Measurements from ENCODE around the gene NDFIP2. TPM values are rescaled to one million over a fixed set of nuclear protein-coding genes. Genes with fewer than 3 reads are reported as not detected.

NDFIP2 gene
- total RNA-seq, 2 donors from 2014 or later = 13.3 to 13.7 TPM

DNA sequence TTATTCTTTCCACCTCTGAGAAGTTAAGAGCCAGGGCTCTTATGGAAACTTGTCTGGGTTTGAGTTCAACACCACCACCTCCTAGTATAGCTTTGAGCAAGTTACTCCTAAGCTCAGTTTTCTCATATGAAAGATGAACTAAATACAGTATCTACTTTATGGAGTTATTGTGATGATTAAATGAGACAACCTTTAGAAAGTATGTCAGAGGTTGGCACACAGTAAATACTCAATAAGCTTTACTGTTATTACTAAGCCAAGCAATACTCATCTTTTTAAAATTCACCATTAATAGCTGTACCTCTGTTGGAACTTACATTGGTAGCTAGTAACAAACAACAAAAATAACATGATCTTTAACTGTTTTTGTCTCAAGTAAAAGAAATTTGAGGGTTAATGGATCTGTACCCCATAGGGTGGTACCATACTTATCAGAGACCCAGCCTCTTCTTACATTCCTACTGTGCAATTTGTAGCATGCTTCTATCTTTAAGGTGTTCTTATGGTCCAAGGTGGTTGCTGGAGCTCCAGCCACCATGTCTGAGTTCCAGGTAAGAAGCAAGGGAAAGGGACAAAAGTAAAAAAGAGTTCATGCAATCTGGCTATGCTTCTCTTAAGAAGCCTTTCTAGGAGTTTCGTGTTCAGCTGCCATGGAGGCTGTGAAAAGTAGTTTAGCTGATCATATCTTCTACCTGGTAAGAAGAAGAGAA lies 24.1 kb upstream of the NDFIP2 start:
- DNase-seq (ENCODE audit: low spot score) = no peak
- intact Hi-C loops (cut with DNase I) = loop anchor here in 1 of 2 donors (5.0 kb wide), 1 partner anchor 210 kb away; no protein-coding TSS in a partner anchor

DNA sequence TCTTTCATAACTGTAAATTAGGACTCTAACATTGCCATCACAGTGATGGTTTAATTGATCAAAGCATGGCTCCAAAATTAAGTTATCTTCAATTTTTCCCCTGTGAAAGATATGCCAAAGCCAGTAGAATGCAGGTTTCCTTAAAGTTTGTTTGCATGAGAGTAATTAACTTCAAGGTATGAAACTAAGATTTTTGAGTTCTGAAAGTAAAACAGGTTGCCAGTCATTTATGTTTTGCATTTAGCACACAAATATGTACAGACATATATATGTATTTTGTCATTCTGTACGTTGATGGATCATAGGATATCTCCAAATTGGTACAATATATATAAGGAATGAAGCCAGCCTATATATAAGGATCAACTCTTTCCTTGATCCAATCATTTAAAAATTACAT lies 23.6 kb upstream of the NDFIP2 start:
- DNase-seq (ENCODE audit: low spot score) = no peak
- intact Hi-C loops (cut with DNase I) = loop anchor here in 1 of 2 donors (5.0 kb wide), 1 partner anchor 210 kb away; no protein-coding TSS in a partner anchor

DNA sequence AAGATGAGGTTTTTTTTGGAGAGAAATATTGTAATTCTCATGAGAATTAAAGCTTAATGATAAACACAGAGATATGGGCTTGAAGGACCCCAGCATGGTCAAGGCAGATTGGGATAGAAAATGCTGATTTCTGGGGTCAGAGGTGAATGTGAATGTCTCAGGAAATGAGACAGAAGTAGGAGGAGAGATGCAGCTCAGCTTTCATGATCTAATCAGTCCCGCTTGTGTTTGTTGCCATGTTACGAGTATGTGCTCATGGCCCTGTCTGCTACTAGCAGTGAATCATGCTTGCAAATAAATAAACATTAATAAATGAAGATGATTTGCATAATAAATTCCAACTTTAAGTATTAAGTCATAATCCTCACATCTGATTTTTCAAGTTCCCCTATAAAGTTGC lies 23.0 kb upstream of the NDFIP2 start:
- no peak for DNase-seq (ENCODE audit: low spot score)
- intact Hi-C loops (cut with DNase I) = loop anchor here in 1 of 2 donors (5.0 kb wide), 1 partner anchor 211 kb away; no protein-coding TSS in a partner anchor

DNA sequence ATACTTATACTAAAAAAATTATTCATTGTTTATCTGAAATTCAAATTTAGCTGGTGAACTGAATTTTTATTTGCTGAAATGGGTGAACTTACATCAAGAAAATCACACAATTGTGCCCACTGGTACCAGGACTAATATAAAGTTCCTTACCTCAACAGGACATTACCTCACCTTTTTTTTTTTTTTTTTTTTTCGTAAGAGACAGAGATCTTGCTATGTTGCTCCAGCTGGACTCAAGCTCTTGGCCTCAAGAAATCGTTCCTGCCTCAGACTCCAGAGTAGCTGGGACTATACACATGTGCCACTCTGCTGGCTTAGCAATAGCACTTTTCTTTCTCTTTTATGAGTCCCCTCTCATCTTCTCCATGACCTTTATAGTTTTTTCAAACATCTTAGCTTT lies 22.5 kb upstream of the NDFIP2 start:
- no peak for DNase-seq (ENCODE audit: low spot score)
- intact Hi-C loops (cut with DNase I) = loop anchor here in 1 of 2 donors (5.0 kb wide), 1 partner anchor 211 kb away; no protein-coding TSS in a partner anchor

DNA sequence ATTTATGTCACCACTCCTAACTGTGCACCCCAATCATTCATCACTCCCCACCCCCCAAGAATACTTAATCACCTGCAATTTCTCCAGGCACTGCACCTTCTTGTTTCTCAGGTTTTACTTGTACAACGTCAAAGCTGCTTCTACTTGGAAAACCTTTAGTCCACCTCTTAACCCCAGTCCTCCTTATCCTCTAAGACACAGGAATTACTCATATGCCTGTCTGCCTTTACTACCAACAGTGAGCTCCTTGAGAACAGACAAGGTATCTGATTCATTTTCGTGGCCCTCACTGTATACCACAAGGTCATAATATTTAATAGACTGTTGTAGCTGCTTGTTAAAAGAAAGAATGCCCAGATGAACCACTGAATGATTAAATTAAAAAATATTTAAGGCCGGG lies 21.0 kb upstream of the NDFIP2 start:
- intact Hi-C loops (cut with DNase I) = loop anchor here in 1 of 2 donors (5.0 kb wide), 1 partner anchor 213 kb away; no protein-coding TSS in a partner anchor
- DNase-seq (ENCODE audit: low spot score) = no peak

DNA sequence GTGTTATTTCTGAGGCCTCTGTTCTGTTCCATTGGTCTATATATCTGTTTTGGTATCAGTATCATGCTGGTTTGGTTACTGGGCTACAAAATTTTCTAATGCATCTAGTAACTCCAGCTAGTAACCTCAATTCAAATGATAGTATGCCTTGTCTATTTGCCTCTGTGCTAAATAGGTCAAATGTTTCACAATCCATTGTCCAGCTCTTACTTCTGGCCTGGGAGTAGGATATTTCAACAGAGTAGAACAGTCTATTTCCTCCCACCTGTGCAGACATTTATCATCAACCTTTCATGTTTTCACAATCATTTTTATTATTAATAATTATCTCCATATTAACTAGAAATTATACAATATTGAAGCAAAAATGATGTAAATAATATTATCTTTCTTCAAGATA lies 18.1 kb upstream of the NDFIP2 start:
- no peak for DNase-seq (ENCODE audit: low spot score)
- intact Hi-C loops (cut with DNase I) = no loop called here

DNA sequence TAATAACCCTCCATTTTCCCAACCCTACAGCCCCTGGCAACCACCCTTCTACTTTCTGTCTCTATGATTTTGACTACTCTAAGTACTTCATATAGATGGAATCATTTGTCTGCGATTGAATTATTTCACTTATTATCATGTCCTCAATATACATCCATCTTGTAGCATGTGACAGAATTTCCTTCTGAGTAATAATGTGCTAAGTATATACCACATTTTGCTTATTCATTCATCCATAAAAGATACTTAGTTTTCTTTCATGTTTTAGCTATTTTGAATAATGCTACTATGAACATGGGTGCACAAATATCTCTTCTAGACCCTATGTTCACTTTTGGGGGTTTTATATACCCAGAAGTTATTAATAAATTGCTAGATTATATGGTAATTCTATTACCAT lies 17.4 kb upstream of the NDFIP2 start:
- intact Hi-C loops (cut with DNase I) = no loop called here
- DNase-seq (ENCODE audit: low spot score) = no peak

DNA sequence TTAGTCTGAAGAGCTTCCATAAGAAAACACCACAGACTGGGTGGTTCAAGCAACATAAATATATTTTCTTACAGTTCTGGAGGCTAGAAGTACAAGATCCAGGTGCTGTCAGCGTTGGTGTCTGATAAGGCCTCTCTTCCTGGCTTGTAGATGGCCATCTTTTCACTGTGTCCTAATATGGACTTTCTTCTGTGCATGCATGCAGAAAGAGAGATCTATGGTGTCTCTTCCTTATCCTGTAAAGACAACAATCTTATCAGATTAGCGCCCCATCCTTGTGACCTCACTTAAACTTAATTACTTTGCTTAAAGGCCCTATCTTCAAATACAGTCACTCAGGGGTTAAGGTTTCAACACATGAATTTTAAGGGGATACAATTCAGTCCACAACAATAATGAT lies 14.1 kb upstream of the NDFIP2 start:
- intact Hi-C loops (cut with DNase I) = no loop called here
- no peak for DNase-seq (ENCODE audit: low spot score)

DNA sequence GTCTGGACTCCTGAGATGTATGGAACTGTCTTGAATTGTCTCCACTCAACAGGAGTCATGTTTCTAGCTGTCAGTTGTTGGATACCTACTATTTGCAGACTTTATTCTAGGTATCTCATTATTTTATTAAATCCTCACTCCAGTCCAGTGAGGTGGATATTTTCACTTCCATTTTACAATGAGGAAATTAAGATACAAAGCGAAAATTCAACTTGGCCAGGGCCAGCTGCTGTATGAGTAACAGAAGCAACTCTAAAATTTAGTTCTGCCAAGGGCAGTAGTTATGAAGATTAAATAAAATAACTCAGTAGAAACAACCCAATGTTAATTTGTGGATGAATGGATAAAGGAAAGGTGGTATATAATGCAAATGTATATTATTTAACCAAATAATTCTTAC lies 12.6 kb upstream of the NDFIP2 start:
- intact Hi-C loops (cut with DNase I) = no loop called here
- DNase-seq (ENCODE audit: low spot score) = no peak

DNA sequence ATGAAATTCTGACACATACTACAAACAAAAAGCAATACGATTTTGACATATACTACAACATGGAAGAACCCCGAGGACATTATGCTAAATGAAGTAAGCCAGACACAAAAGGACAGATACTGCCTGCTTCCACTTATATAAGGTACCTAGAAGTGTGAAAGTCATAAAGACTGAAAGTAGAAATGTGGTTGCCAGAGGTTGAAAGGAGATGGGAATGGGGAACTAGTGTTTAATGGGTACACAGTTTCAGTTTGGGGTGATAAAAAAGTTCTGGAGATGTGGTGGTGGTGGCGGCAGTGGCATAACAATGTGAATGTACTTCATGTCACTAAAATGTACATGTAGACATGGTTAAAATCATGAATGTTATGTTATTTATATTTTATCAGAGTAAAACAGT lies 12.1 kb upstream of the NDFIP2 start:
- no peak for DNase-seq (ENCODE audit: low spot score)
- intact Hi-C loops (cut with DNase I) = no loop called here

DNA sequence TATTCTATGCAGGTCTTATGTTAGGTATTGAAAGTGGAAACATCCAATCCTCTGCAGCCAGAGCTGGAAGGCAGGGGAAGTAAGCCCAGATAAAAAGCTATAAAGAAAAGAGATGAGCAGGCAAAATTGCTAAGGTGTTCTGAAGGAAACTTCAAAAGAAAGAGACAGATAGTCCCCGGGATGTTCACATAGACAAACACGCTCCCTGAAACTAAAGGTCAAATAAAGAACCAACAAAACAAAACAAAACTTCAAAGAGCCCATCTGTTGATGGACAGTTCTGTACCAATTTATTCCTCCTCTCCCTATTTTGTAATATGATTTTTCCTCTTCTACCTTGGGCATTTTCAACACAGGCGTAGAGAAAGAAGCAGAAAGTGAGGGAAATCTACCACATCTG lies 11.3 kb upstream of the NDFIP2 start:
- no peak for DNase-seq (ENCODE audit: low spot score)
- intact Hi-C loops (cut with DNase I) = no loop called here

DNA sequence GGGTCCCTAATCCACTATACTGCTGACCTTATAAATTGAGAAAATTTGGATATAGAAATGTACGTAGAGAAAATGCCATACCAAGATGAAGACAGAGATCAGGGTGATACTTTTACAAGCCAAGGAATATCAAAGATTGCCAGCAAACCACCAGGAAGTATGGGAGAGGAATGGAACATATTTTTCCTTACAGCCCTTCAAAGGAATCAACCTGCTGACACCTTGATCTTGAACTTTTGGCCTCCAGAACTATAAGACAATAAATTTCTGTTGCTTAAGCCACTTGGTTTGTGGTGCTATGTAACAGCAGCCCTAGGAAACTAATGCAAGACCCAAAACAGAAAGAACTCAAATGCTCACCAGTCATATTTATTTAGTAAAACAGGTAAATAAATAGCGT lies 10.3 kb upstream of the NDFIP2 start:
- DNase-seq (ENCODE audit: low spot score) = no peak
- intact Hi-C loops (cut with DNase I) = no loop called here

DNA sequence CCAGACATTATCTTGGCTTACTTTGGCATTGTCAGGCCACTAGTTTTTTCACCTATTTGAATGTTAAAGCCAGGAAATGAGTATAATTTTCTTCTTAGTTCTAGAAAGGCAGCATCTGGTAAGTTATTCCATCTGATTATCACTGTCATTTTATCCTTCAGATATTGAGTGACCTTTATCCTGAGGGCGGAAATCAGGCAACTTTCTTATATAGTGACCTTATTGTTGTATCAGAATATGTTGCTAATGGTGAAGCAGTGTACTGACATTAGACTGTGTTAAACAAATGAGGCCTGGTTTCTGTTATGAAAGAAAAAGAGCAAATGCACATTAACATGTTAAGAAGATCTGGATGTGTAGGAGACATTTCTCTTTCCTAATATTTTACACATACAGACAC lies 5.4 kb upstream of the NDFIP2 start:
- DNase-seq (ENCODE audit: low spot score) = no peak
- intact Hi-C loops (cut with DNase I) = no loop called here

DNA sequence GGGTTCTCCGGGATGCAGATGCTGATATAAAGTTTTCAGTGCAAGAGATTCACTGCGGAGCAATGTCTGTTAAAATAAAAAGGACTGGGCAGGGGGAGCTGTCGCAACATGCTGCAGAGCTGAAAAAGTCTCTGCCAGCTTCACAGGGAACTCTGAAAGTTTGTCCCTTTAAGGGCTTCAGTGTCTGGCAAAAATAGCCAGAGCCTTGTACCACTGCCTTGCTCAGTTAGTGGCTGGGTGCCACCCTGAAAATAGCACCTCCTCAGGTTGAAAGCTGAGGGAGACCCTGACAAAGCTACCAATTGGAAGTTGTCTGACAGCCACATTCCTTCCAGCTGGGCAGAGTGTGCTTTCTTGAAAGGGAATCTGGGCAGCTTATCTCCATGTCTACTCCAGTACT lies 3.0 kb upstream of the NDFIP2 start:
- intact Hi-C loops (cut with DNase I) = no loop called here
- DNase-seq (ENCODE audit: low spot score) = no peak

DNA sequence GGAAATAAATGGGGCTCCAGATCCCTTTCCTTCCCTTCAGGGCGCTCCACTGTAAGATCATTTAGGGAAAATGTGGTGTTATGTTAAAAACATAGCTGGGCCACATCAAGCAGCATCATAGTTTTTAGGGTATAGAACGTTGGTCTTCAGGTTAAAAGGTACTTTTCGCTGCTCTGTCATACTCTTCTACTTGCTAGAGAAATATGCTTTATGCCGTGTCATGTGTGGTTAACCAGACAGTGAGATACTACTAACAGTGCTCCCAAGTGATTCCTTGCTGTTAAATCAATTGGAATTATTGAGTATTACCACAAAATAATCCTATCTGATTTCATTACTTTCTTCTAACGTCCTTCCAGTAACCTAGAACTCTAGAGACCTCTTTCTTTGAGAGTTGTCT lies 1.1 kb upstream of the NDFIP2 start:
- intact Hi-C loops (cut with DNase I) = no loop called here
- no peak for DNase-seq (ENCODE audit: low spot score)

DNA sequence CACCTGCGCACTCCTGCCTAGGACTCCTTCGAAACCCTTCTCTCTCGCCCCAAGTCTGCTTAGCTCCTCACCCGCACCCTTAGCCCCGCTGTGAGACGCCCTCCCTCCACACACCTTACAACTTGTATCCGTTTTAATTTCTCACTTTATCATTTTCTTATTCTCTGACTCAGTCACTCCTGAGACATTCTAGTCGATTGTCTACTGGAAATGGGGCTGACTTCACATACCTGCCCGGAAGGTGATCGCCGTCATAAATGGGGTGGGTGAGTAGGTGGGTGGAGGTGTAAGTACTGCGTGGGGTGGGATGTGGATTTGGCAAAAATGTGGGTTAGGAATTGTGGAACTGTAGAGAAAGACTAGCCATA lies 714 bp downstream of the NDFIP2 start:
- DNase-seq (ENCODE audit: low spot score) = no peak
- intact Hi-C loops (cut with DNase I) = no loop called here

DNA sequence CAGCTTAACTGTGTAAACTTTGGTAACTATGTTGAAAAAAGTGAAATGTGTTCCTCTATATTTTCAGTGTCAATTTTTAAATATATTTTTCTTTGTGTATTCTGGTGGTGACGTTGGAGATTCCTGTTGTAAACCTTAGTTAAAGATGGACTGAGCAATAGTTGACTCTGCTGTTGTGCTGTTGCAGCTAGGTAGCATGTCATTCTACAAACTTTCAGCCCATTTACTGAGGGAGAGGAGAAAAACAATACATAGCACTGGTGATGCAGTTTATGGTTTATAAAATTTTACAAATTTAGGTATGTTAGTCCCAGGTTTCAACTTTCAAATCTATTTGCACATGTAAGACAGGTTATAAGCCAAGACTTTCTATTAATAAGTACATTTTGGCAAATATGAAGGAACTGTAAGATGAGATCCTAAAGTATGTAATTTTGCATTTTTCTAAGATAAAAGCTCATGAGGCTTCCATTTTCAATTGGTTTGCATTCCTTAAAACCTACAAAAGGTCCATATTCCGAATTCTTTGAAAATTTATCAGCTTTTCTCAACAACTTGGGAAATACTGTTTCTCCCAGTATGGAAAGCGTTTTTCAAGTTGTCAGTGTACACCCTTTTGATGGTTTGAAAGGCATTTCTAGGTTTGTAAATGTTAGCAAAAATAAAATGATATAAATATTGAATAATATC lies 1.5 kb downstream of the NDFIP2 start:
- no peak for DNase-seq (ENCODE audit: low spot score)
- intact Hi-C loops (cut with DNase I) = no loop called here

DNA sequence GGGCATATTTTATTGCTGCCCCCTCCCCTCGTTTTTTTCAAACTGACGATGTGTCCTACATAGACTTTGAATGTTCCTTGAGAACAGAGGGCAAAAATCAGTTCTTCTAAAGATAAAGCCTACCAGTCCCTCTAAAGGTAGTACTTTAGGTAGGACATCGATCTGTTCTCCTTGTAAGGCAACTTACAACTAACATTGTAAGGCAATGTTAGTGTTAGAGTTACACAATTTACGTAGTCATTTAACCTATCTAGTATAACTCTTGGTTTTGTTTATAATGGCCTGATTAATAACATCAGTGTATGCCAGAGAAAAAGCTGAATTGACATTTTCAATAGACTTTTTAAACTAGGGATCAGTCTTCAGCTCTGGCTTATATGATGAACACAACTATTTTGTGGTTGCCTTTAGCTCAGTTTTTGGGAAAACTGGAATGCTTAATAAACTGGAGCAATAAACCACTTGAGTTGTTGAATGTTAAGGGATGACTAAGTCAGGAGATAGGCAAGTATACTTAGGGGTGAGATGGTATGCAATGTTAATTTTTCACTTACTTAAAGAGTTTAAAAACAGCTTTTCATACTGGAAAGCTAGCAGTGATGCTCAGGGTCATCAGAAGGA lies 2.2 kb downstream of the NDFIP2 start:
- DNase-seq (ENCODE audit: low spot score) = no peak
- intact Hi-C loops (cut with DNase I) = no loop called here

DNA sequence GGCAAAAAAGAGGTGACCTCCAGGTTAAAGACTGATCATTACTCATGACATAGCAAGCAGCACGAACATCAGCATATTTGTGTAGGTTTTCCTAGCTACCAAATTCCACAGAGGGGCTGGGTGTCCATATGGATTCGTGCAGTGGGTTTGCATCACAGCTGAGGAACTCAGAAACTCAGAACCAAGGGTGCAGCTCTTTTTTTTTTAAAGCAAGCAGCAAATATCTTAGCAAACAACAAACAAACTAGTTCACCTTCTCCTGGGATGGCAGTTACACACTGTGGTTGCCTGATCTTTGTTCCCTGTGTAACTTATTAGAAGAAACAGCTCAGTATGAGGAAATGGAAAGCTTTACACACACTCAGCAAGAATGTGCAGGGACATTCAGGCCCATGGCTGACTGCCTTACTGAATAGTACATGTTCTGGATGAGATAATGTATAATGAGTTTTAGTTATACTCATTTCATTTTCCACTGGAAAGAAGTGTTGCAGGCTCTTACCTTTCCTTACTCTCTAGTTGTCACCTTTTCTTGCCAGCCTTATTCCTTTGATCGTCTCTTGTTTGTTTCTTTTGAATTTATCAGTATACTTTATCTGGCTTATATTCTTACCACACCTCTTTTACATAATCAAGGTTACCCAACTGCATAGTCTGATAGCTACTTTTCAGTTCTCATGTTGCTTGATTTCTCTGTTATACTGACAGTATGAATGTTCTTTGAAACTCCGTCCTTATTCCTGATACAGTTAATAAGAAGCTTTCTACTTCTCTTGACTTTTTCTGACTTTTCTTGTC lies 4.3 kb downstream of the NDFIP2 start:
- DNase-seq (ENCODE audit: low spot score) = no peak
- intact Hi-C loops (cut with DNase I) = no loop called here

Data from posterior vena cava (tissue), 2 donors.